PC-3 (cell line): ENCODE data around the gene SCN10A. TPM values are rescaled to one million over a fixed set of nuclear protein-coding genes. Genes with fewer than 3 reads are reported as not detected.

Source experiments
- ATAC-seq: fragments of 200-7000 bp; cut with Tn5 transposase; 2 replicates; pipeline ENCODE4 v1.9.1; 2020; ENCODE audit warnings: mild to moderate bottlenecking, moderate library complexity
- BruUV-seq: library from RNA; stranded (reverse); fragments of 400-500 nt; replicated peaks from 2 replicates; lab custom pipeline; 2021; lab: Mats Ljungman, UMichigan
- CTCF ChIA-PET: fragments of 300-600 bp; sonication (Branson Sonifier 250); formaldehyde crosslinking; loops from one replicate; lab custom pipeline; 2022; ENCODE audit warnings: antibody characterized with exemption; lab: Charles Lee
- POLR2A ChIA-PET: fragments of 300-600 bp; sonication (Branson Sonifier 250); formaldehyde crosslinking; loops from one replicate; lab custom pipeline; 2022; ENCODE audit warnings: antibody characterized with exemption; ENCODE audit not compliant: unreplicated experiment; lab: Charles Lee
- DNase-seq: peaks from one replicate; pipeline ENCODE4 v3.0.0-alpha.2; 2015
- H2AFZ ChIP-seq: fragments of 300-600 bp; sonication (generic); 2 replicates; pipeline ENCODE4 v1.6.0; 2016; ENCODE audit warnings: antibody characterized with exemption, low read length
- H3F3A ChIP-seq: fragments of 300-600 bp; sonication (generic); one replicate; pipeline ENCODE4 v1.6.0; 2017; ENCODE audit warnings: antibody characterized with exemption, low read length, control low read depth, mild to moderate bottlenecking; ENCODE audit not compliant: unreplicated experiment
- H3K27ac ChIP-seq: fragments of 300-600 bp; sonication (generic); 2 replicates; pipeline ENCODE4 v1.5.1; 2016; ENCODE audit warnings: mild to moderate bottlenecking, low read length
- H3K27me3 ChIP-seq: fragments of 300-600 bp; sonication (generic); 2 replicates; pipeline ENCODE4 v1.6.1; 2016; ENCODE audit warnings: low read length, mixed read lengths
- H3K36me3 ChIP-seq: fragments of 300-600 bp; sonication (generic); 2 replicates; pipeline ENCODE4 v1.6.1; 2016; ENCODE audit warnings: low read depth, mixed run types, low read length, mixed read lengths
- H3K4me1 ChIP-seq: fragments of 300-600 bp; sonication (generic); 2 replicates; pipeline ENCODE4 v1.5.1; 2016; ENCODE audit warnings: low read length; ENCODE audit not compliant: insufficient read depth
- H3K4me2 ChIP-seq: fragments of 300-600 bp; sonication (generic); 2 replicates; pipeline ENCODE4 v1.6.0; 2016; ENCODE audit warnings: low read length
- H3K4me3 ChIP-seq: fragments of 300-600 bp; sonication (generic); 2 replicates; pipeline ENCODE4 v1.5.1; 2016; ENCODE audit warnings: mild to moderate bottlenecking, low read length, mixed read lengths
- H3K79me2 ChIP-seq: fragments of 300-600 bp; sonication (generic); 2 replicates; pipeline ENCODE4 v1.6.1; 2017; ENCODE audit warnings: low read length, mixed read lengths
- H3K9ac ChIP-seq: fragments of 300-600 bp; sonication (generic); 2 replicates; pipeline ENCODE4 v1.6.0; 2016; ENCODE audit warnings: mild to moderate bottlenecking, low read length
- H3K9me2 ChIP-seq: fragments of 300-600 bp; sonication (generic); replicated peaks from 2 replicates; pipeline ENCODE4 v1.6.1; 2016; ENCODE audit warnings: mixed run types, low read length, mixed read lengths
- H3K9me3 ChIP-seq: fragments of 300-600 bp; sonication (generic); 2 replicates; pipeline ENCODE4 v1.6.1; 2016; ENCODE audit warnings: low read length, mixed read lengths
- H4K20me1 ChIP-seq: fragments of 300-600 bp; sonication (generic); 2 replicates; pipeline ENCODE4 v1.6.1; 2016; ENCODE audit warnings: low read length, mixed read lengths
- CTCF ChIP-seq: fragments of 300-600 bp; sonication (generic); conservative IDR thresholded peaks from 2 replicates; pipeline ENCODE4 v1.5.1; 2017; ENCODE audit warnings: antibody characterized with exemption, low read depth, mild to moderate bottlenecking, low read length
- EZH2 ChIP-seq: fragments of 300-600 bp; sonication (generic); IDR thresholded peaks from one replicate; pipeline ENCODE4 v1.6.1; 2017; ENCODE audit warnings: antibody characterized with exemption, mild to moderate bottlenecking, low read length; ENCODE audit not compliant: unreplicated experiment
- EZH2phosphoT487 ChIP-seq: fragments of 300-600 bp; sonication (generic); IDR thresholded peaks from 2 replicates; pipeline ENCODE4 v1.6.1; 2018; ENCODE audit warnings: mild to moderate bottlenecking, antibody characterized with exemption, low read length, borderline replicate concordance
- intact Hi-C: fragments of 100-400 bp; cut with micrococcal nuclease; formaldehyde crosslinking; loops from 2 replicates; pipeline ENCODE4 v1.9.0; 2023
- total RNA-seq: library from RNA; depleted of rRNA; stranded (reverse); fragments of >200 nt; gene quantifications from 2 replicates; pipeline ENCODE4 v1.2.3, GENCODE V29; 2014

The SCN10A gene
- total RNA-seq, 1 experiment from 2014 or later = not detected

- peak; percentile 97 for ATAC-seq
- no peaks in the 10 kb centered on the region for H3F3A ChIP-seq
- H3K9me3 ChIP-seq = no peaks in the 10 kb centered on the region
- H3K9ac ChIP-seq = no peak overlapping the region
- no peaks in the 10 kb centered on the region for H3K4me1 ChIP-seq
- TF ChIP-seq EZH2 (no peak), EZH2phosphoT487 (no peak), CTCF (peak; percentile 91)
- H3K27me3 ChIP-seq = peaks cover 24% of the 10 kb centered on the region
- peak overlapping the region; percentile 58; the same call in 1 of the 2 replicates for H2AFZ ChIP-seq
- H3K9me2 ChIP-seq = no peaks in the 10 kb centered on the region
- no peak overlapping the region for H3K4me3 ChIP-seq
- no peaks in the 10 kb centered on the region for H3K36me3 ChIP-seq
- no TSS peak for BruUV-seq
- peak overlapping the region; percentile 44 for H3K4me2 ChIP-seq
- no peaks in the 10 kb centered on the region for H4K20me1 ChIP-seq
- intact Hi-C loops = loop anchor here (1.0 to 10.0 kb wide), 3 partner anchors 141 to 318 kb away; partner anchors contain the start of genes EXOG and XYLB
- H3K79me2 ChIP-seq = no peaks in the 10 kb centered on the region
- CTCF ChIA-PET = interaction anchor here (1.3 to 2.4 kb wide), 2 partner anchors 141 to 166 kb away, joined by 9 to 14 read pairs; partner anchors contain the start of gene EXOG
- no peak overlapping the region for H3K27ac ChIP-seq
- peak; percentile 84 for DNase-seq
- POLR2A ChIA-PET = no interaction called here
Observed at GRCh38 chr3:38662544-38662943, 153.5 kb downstream of the SCN10A start.

DNA sequence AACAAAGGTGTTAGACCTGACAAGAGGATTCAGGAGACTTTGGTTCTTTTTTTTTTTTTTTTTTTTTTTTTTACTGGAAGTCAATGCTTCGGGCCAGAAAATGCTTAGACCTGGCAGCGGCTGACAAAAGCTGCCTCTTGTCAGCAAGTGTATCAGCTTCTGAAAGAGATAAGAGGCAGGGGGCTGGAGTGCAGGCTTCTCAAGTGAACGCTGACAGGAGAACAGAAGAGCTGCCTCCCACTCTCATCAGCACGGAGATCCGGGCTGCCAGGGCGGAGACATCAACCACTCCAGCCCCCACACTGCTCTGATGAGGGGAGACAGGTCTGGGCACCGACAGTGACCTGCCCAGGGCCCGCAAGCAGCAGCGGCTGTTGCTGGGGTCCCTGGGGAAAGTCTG, 157.2 kb downstream of the SCN10A start:
- no peak overlapping the region for H3K27ac ChIP-seq
- no peak for DNase-seq
- no peak overlapping the region for H3K9ac ChIP-seq
- no peak overlapping the region for H3K4me2 ChIP-seq
- no TSS peak for BruUV-seq
- ChIA-PET CTCF (no interaction called here), POLR2A (no interaction called here)
- H3K4me1 ChIP-seq = no peaks in the 10 kb centered on the region
- no peaks in the 10 kb centered on the region for H3K9me2 ChIP-seq
- H3K9me3 ChIP-seq = no peaks in the 10 kb centered on the region
- H3K4me3 ChIP-seq = no peak overlapping the region
- H3F3A ChIP-seq = no peaks in the 10 kb centered on the region
- no peak overlapping the region for H2AFZ ChIP-seq
- intact Hi-C loops = no loop called here
- no peaks in the 10 kb centered on the region for H3K79me2 ChIP-seq
- H4K20me1 ChIP-seq = no peaks in the 10 kb centered on the region
- H3K36me3 ChIP-seq = no peaks in the 10 kb centered on the region
- peaks cover 36% of the 10 kb centered on the region for H3K27me3 ChIP-seq
- no peak for ATAC-seq
- TF ChIP-seq EZH2 = no peak
- no peak for TF ChIP-seq CTCF
- no peak for TF ChIP-seq EZH2phosphoT487

DNA sequence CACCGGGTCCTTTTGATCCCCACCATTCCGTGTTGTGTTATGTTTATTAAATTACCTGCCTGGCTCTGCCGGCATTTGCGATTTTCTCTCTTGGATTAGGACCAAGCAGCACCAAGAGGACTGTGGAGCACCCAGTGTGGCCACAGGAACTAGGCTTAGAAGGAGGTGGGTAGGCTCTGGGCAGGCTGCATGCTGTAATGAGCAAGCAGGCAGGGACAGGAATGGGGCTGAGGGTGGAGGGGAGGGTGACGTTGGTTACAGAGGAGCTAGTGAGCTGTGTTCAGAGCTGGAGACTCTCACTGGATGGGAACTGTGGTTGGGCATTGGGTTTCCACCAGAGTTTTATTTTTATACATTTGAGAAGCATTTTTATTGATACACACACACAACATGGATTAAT, 158.6 kb downstream of the SCN10A start:
- no peak overlapping the region for H3K9ac ChIP-seq
- CTCF ChIA-PET = interaction anchor here (0.6 to 0.7 kb wide), 2 partner anchors 161 to 266 kb away, joined by 4 to 11 read pairs; partner anchors contain the start of gene EXOG
- ATAC-seq (no peak), DNase-seq (no peak)
- POLR2A ChIA-PET = no interaction called here
- BruUV-seq = no TSS peak
- intact Hi-C loops = no loop called here
- H2AFZ ChIP-seq = no peak overlapping the region
- no peak for TF ChIP-seq EZH2phosphoT487
- no peaks in the 10 kb centered on the region for H3K4me1 ChIP-seq
- H3K9me2 ChIP-seq = no peaks in the 10 kb centered on the region
- H3K9me3 ChIP-seq = no peaks in the 10 kb centered on the region
- no peak overlapping the region for H3K27ac ChIP-seq
- no peak overlapping the region for H3K4me2 ChIP-seq
- H3K27me3 ChIP-seq = peaks cover 43% of the 10 kb centered on the region
- H3F3A ChIP-seq = no peaks in the 10 kb centered on the region
- H3K4me3 ChIP-seq = no peak overlapping the region
- H3K36me3 ChIP-seq = no peaks in the 10 kb centered on the region
- no peaks in the 10 kb centered on the region for H4K20me1 ChIP-seq
- no peaks in the 10 kb centered on the region for H3K79me2 ChIP-seq
